Lung (tissue), 12 donors: ENCODE results near the gene STRADA. TPM values are rescaled to one million over a fixed set of nuclear protein-coding genes. Genes with fewer than 3 reads are reported as not detected.

ENCODE experiments used
- ATAC-seq: fragments of 200-7000 bp; cut with Tn5 transposase; one replicate; pipeline ENCODE4 v1.9.1; 2020; ENCODE audit warnings: moderate number of reproducible peaks; ENCODE audit not compliant: insufficient read depth, low FRiP score
- DNase-seq, 3 donors: peaks; one replicate each; pipeline ENCODE4 v3.0.0-alpha.2; 2013 to 2017
- H3K27ac ChIP-seq, 2 donors: one replicate each; pipeline ENCODE4 v1.5.1; 2013; ENCODE audit warnings: mild to moderate bottlenecking in 2 of 2, moderate library complexity in 2 of 2, control low read depth in 1 of 2, inconsistent platforms in 1 of 2, low read depth in 1 of 2, low read length in 1 of 2
- H3K27me3 ChIP-seq, 3 donors: one replicate each; pipeline ENCODE4 v1.5.1; 2013; ENCODE audit warnings: low read length in 2 of 3; ENCODE audit not compliant: control insufficient read depth in 3 of 3, insufficient read depth in 3 of 3
- H3K36me3 ChIP-seq, 4 donors: one replicate each; pipeline ENCODE4 v1.5.1; 2013; ENCODE audit warnings: low read length in 4 of 4, mild to moderate bottlenecking in 1 of 4, moderate library complexity in 1 of 4; ENCODE audit not compliant: control insufficient read depth in 4 of 4, insufficient read depth in 4 of 4
- H3K4me1 ChIP-seq, 5 donors: one replicate each; pipeline ENCODE4 v1.5.1; 2013; ENCODE audit warnings: low read length in 5 of 5, mild to moderate bottlenecking in 2 of 5, moderate library complexity in 1 of 5; ENCODE audit not compliant: control insufficient read depth in 5 of 5, insufficient read depth in 5 of 5
- H3K4me3 ChIP-seq: one replicate; pipeline ENCODE4 v1.5.1; 2013; ENCODE audit warnings: mild to moderate bottlenecking, control low read depth, moderate library complexity
- H3K9ac ChIP-seq, 2 donors: one replicate each; pipeline ENCODE4 v1.5.1; 2013; ENCODE audit warnings: low read length in 2 of 2, control low read depth in 1 of 2; ENCODE audit not compliant: insufficient read depth in 1 of 2
- H3K9me3 ChIP-seq, 4 donors: one replicate each; pipeline ENCODE4 v1.5.1; 2013; ENCODE audit warnings: low read length in 3 of 4, mild to moderate bottlenecking in 1 of 4, moderate library complexity in 1 of 4; ENCODE audit not compliant: control insufficient read depth in 4 of 4, insufficient read depth in 3 of 4
- WGBS, 2 donors: extraction: QIAGEN DNeasy Blood & Tissue Kit; methylation state at CpG; one replicate each; pipeline ENCODE4 v1.1.7; 2013; 5-methylcytosine and 5-hydroxymethylcytosine counted together
- polyA plus RNA-seq, 2 donors: library from polyadenylated mRNA; stranded (reverse); fragments of 200-250 nt; gene quantifications; one replicate each; pipeline ENCODE4 v1.2.1, GENCODE V29; 2013
- total RNA-seq, 2 donors: library from RNA; depleted of rRNA in 1 of 2; stranded (reverse); fragments of >200 nt in 1 of 2; gene quantifications; one replicate each; pipeline ENCODE4 v1.2.1, GENCODE V29; 2014 to 2021
- TF ChIP-seq, protein P1 (sequence below): IDR thresholded peaks from 2 replicates; pipeline ENCODE4 v1.5.1; 2012; ENCODE audit warnings: mild to moderate bottlenecking; ENCODE audit errors: control extremely low read depth, extremely low read depth
- donor health status: control.
- donor health status: control.
- donor health status: Bipolar disorder and iron deficiency.
- donor health status: healthy.
- donor health status: DM: yes; HTN: yes; CAD: no.

STRADA gene
- total and polyA plus RNA-seq, 4 donors = 20.7 to 48.8 (median 28.4) TPM

DNA sequence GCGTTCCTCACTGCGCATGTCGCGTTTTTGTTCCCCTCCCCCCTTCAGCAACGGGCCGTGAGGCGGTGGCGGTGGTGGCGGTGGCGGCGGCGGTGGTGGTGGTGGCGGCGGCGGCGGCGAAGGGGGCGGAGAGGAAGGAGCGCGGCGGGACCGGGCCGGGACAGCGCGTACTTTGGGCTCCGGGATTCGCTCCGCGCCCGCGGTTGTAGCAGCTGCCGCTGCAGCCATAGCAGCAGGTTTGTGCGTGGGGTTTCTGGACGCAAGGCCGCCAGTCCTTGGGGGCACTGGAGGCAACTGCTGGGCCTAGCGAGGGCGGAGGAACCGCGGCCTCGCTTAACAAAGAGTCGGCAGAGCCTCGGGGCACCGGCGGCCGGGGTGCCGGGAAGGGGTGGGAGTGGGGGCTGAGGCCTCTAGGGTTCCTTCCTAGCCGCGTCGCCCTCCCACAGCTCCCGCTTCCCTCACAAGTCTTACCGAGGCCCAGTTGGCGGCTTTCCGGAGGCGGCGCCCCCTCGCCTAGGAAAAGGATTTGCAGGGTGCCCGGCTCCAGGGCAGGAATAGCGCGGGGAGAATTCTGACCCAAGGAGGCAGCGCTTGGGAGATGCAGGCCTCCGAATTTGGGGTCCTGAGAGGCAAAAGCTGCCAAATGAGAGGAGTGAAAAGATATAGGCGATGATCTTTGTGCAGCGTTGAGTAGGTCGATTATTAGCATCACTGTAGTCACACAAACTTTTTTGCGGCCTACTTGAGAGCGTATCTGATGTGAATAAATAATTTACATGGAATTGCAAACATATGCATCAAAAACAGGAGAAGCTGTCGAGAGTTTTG lies 32.8 kb upstream of the STRADA start, which contains the start of gene DDX42:
DDX42 (plus strand) TSS at position 30 of the 828 bp plus-strand sequence. CDS start 12,880 bp downstream, outside the sequence.
- peaks cover 3 to 20% (median 7%) of the 10 kb centered on the region in 5 donors for H3K4me1 ChIP-seq
- H3K9ac ChIP-seq = peak within 1 kb of the TSS; percentile 84 to 96
- 0 to 1% methylated on average over 43 to 67 of the region's 67 CpGs for WGBS, 2 donors
- H3K36me3 ChIP-seq = peaks cover 0 to 19% (median 8%) of the 10 kb centered on the region in 4 donors
- ATAC-seq (peak; percentile 6), DNase-seq (peak; percentile 71 to 73 (median 72))
- no peaks in the 10 kb centered on the region for H3K27me3 ChIP-seq
- TF ChIP-seq, protein P1, sequence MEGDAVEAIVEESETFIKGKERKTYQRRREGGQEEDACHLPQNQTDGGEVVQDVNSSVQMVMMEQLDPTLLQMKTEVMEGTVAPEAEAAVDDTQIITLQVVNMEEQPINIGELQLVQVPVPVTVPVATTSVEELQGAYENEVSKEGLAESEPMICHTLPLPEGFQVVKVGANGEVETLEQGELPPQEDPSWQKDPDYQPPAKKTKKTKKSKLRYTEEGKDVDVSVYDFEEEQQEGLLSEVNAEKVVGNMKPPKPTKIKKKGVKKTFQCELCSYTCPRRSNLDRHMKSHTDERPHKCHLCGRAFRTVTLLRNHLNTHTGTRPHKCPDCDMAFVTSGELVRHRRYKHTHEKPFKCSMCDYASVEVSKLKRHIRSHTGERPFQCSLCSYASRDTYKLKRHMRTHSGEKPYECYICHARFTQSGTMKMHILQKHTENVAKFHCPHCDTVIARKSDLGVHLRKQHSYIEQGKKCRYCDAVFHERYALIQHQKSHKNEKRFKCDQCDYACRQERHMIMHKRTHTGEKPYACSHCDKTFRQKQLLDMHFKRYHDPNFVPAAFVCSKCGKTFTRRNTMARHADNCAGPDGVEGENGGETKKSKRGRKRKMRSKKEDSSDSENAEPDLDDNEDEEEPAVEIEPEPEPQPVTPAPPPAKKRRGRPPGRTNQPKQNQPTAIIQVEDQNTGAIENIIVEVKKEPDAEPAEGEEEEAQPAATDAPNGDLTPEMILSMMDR = no peak
- no peaks in the 10 kb centered on the region for H3K9me3 ChIP-seq
- H3K4me3 ChIP-seq = peak within 1 kb of the TSS; percentile 72
- H3K27ac ChIP-seq = peak within 1 kb of the TSS; percentile 96 to 97

DNA sequence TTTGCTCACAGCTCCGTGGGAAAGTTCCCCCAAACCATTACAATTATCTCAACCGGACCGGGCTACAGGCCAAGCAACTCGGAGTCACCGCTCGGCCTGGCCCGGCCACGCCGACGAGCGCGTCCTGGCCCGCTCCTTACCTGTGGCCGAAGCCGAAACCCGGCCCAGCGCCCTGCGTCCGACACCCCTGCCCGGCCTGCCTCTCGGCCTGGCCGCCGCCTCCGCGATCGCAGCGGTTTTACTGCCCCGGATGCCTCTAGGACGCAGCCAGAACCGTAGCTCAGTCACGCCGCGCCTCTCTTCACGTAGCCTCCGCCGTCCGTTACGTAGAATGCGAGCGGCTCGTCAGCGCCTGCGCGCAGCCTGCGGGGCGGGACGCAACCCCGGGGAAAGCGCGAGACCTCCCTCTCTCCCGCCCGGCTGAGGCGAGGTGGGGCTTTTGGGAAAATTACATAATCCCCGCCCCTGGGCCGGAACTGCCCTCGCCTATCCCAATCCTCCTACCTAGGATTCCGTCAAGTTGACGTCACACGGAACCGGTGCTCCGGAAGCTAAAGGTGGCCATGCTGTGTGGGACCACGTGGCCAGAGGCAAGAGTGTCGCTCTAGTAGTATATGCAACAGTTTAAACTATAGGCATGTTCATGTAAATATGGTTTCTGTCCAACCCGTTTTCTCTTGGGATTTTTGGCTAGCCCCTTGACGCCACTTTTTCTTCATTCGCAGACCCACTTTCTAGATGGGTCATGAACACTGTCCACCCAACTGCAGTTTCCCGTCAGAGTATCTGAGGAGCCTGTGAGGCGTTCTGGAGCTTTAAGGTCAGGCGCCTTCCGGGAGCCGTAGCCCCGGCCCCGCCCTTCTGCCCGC lies 31.9 kb upstream of the STRADA start, which contains the start of gene CCDC47:
CCDC47 (minus strand) TSS at position 326 of the 869 bp plus-strand sequence. CDS start 7,422 bp downstream, outside the sequence.
- H3K4me3 ChIP-seq = peak within 1 kb of the TSS; percentile 72
- H3K9ac ChIP-seq = peak within 1 kb of the TSS; percentile 84 to 96
- TF ChIP-seq, protein P1 = no peak
- DNase-seq = peak; percentile 99 to 100 (median 100)
- ATAC-seq = peak; percentile 88
- WGBS, 2 donors = 0% methylated on average over 74 of the region's 74 CpGs
- H3K36me3 ChIP-seq = peaks cover 0 to 15% (median 8%) of the 10 kb centered on the region in 4 donors
- H3K4me1 ChIP-seq = peaks cover 3 to 20% (median 7%) of the 10 kb centered on the region in 5 donors
- H3K27me3 ChIP-seq = no peaks in the 10 kb centered on the region
- H3K27ac ChIP-seq = peak within 1 kb of the TSS; percentile 96 to 97
- H3K9me3 ChIP-seq = no peaks in the 10 kb centered on the region

DNA sequence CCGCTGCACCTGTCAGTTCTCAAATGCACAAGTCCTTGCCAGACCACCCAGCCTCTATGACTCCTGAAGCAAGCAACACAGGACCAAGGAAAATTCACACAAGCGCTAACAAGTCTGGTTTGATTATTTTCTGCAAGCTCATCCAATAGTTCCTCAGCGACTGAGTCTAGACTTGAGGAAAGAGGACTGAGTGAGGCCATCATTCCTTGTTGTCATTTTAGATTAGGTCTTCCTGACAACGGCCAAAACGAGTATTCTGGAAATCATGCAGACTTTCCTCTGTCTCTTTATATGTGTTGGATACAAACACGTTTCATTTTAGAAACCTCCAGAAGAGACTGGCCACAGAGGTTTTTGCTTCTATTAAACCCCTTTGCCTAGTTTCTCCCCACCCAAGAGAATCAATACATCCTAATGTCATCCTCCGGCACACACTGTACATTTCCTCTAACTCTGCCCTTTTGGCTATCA lies 31.2 kb upstream of the STRADA start:
- H3K4me1 ChIP-seq = peaks cover 3 to 20% (median 12%) of the 10 kb centered on the region in 5 donors
- peaks cover 0 to 9% (median 8%) of the 10 kb centered on the region in 4 donors for H3K36me3 ChIP-seq
- TF ChIP-seq, protein P1 = no peak
- ATAC-seq (no peak), DNase-seq (peak in 2 of 3 donors; percentile 16 to 40)
- H3K27ac ChIP-seq = peak overlapping the region; percentile 96 to 97
- H3K9me3 ChIP-seq = no peaks in the 10 kb centered on the region
- H3K9ac ChIP-seq = peak overlapping the region; percentile 84 to 92
- WGBS, 2 donors = 4 to 5% methylated on average over 7 of the region's 7 CpGs
- no peaks in the 10 kb centered on the region for H3K27me3 ChIP-seq
- H3K4me3 ChIP-seq = peak overlapping the region; percentile 72
